ES-I3 (cell line): ENCODE results near the gene GREB1L.

Source experiments
- H3K36me3 ChIP-seq: 2 replicates; pipeline ENCODE4 v1.6.1; 2013; ENCODE audit warnings: mild to moderate bottlenecking, low read length, control low read depth, moderate library complexity; ENCODE audit not compliant: insufficient read depth
- H3K4me1 ChIP-seq: 2 replicates; pipeline ENCODE4 v1.6.1; 2013; ENCODE audit warnings: mild to moderate bottlenecking, control low read depth, low read length; ENCODE audit not compliant: insufficient read depth
- H3K9ac ChIP-seq: 2 replicates; pipeline ENCODE4 v1.6.1; 2013; ENCODE audit warnings: low read depth, mild to moderate bottlenecking, low read length, moderate library complexity
- H3K9me3 ChIP-seq: 2 replicates; pipeline ENCODE4 v1.6.1; 2013; ENCODE audit warnings: mild to moderate bottlenecking, low read length, moderate library complexity; ENCODE audit not compliant: control insufficient read depth, insufficient read depth

GREB1L gene

GRCh38 chr18:21387886-21388285, 145.9 kb downstream of the GREB1L start:
- H3K9me3 ChIP-seq = no peaks in the 10 kb centered on the region
- no peak overlapping the region for H3K9ac ChIP-seq
- H3K36me3 ChIP-seq = no peaks in the 10 kb centered on the region
- 0 out of 2 replicates have a peak, but pooled peaks cover 5% of the 10 kb centered on the region for H3K4me1 ChIP-seq

- no peaks in the 10 kb centered on the region for H3K9me3 ChIP-seq
- 0 out of 2 replicates have a peak, but pooled peaks cover 5% of the 10 kb centered on the region for H3K4me1 ChIP-seq
- H3K9ac ChIP-seq = no peak overlapping the region
- no peaks in the 10 kb centered on the region for H3K36me3 ChIP-seq
Measured at GRCh38 chr18:21389283-21389682, 147.3 kb downstream of the GREB1L start.

GRCh38 chr18:21389903-21390302, 147.9 kb downstream of the GREB1L start:
- no peaks in the 10 kb centered on the region for H3K36me3 ChIP-seq
- no peak overlapping the region for H3K9ac ChIP-seq

GRCh38 chr18:21391074-21391673, 149.1 kb downstream of the GREB1L start:
- Histone ChIP-seq H3K4me1 (0 out of 2 replicates have a peak, but pooled peaks cover 5% of the 10 kb centered on the region), H3K9ac (no peak overlapping the region), H3K9me3 (no peaks in the 10 kb centered on the region), H3K36me3 (no peaks in the 10 kb centered on the region)

More at GRCh38 chr18:21389903-21390302, 147.9 kb downstream of the GREB1L start:
- Histone ChIP-seq H3K9me3 (no peaks in the 10 kb centered on the region), H3K4me1 (0 out of 2 replicates have a peak, but pooled peaks cover 5% of the 10 kb centered on the region)

- Histone ChIP-seq H3K9ac (no peak overlapping the region), H3K9me3 (no peaks in the 10 kb centered on the region), H3K4me1 (no peaks in the 10 kb centered on the region)
Measured at GRCh38 chr18:21393986-21394385, 152.0 kb downstream of the GREB1L start.

GRCh38 chr18:21398121-21398520, 156.1 kb downstream of the GREB1L start:
- Histone ChIP-seq H3K4me1 (no peaks in the 10 kb centered on the region), H3K9ac (no peak overlapping the region), H3K36me3 (no peaks in the 10 kb centered on the region), H3K9me3 (no peaks in the 10 kb centered on the region)

More at GRCh38 chr18:21393986-21394385, 152.0 kb downstream of the GREB1L start:
- no peaks in the 10 kb centered on the region for H3K36me3 ChIP-seq

GRCh38 chr18:21402272-21402671, 160.2 kb downstream of the GREB1L start:
- H3K9me3 ChIP-seq = no peaks in the 10 kb centered on the region
- H3K36me3 ChIP-seq = no peaks in the 10 kb centered on the region
- no peaks in the 10 kb centered on the region for H3K4me1 ChIP-seq
- H3K9ac ChIP-seq = no peak overlapping the region

- Histone ChIP-seq H3K9me3 (no peaks in the 10 kb centered on the region), H3K4me1 (no peaks in the 10 kb centered on the region), H3K9ac (no peak overlapping the region), H3K36me3 (no peaks in the 10 kb centered on the region)
Measured at GRCh38 chr18:21404426-21404825, 162.4 kb downstream of the GREB1L start.

- Histone ChIP-seq H3K9me3 (no peaks in the 10 kb centered on the region), H3K4me1 (no peaks in the 10 kb centered on the region), H3K36me3 (no peaks in the 10 kb centered on the region)
Measured at GRCh38 chr18:21406116-21406515, 164.1 kb downstream of the GREB1L start.

GRCh38 chr18:21408681-21409080, 166.6 kb downstream of the GREB1L start:
- no peaks in the 10 kb centered on the region for H3K36me3 ChIP-seq
- no peak overlapping the region for H3K9ac ChIP-seq
- no peaks in the 10 kb centered on the region for H3K9me3 ChIP-seq
- H3K4me1 ChIP-seq = no peaks in the 10 kb centered on the region

More at GRCh38 chr18:21406116-21406515, 164.1 kb downstream of the GREB1L start:
- no peak overlapping the region for H3K9ac ChIP-seq

- no peak overlapping the region for H3K9ac ChIP-seq
- no peaks in the 10 kb centered on the region for H3K36me3 ChIP-seq
- no peaks in the 10 kb centered on the region for H3K9me3 ChIP-seq
- no peaks in the 10 kb centered on the region for H3K4me1 ChIP-seq
Measured at GRCh38 chr18:21433436-21433835, 191.4 kb downstream of the GREB1L start.

GRCh38 chr18:21439431-21439846, 197.4 kb downstream of the GREB1L start:
- H3K4me1 ChIP-seq = no peaks in the 10 kb centered on the region
- no peak overlapping the region for H3K9ac ChIP-seq
- H3K36me3 ChIP-seq = no peaks in the 10 kb centered on the region
- H3K9me3 ChIP-seq = no peaks in the 10 kb centered on the region

GRCh38 chr18:21441670-21442069, 199.6 kb downstream of the GREB1L start:
- Histone ChIP-seq H3K9ac (no peak overlapping the region), H3K36me3 (no peaks in the 10 kb centered on the region), H3K9me3 (no peaks in the 10 kb centered on the region), H3K4me1 (no peaks in the 10 kb centered on the region)

- no peak overlapping the region; the same call in 1 of the 2 replicates for H3K9ac ChIP-seq
- H3K36me3 ChIP-seq = no peaks in the 10 kb centered on the region
- H3K4me1 ChIP-seq = no peaks in the 10 kb centered on the region
- H3K9me3 ChIP-seq = no peaks in the 10 kb centered on the region
Measured at GRCh38 chr18:21443776-21444464, 201.9 kb downstream of the GREB1L start.
